Stimulated activated CD4-positive, alpha-beta T cell treated with anti-CD3 and anti-CD28 coated beads, Interleukin-2, amount 100 ng/mL, for 4 hours (primary cell): ENCODE measurements around the gene RASA4B.
A peak's percentile ranks its signal among the peaks of the same experiment; 100 is the strongest.
"Not testable (repeated sequence)": the region's sequence is repeated elsewhere in the genome, so short reads cannot be mapped to it uniquely, and the experiment has no call there.

Experiments
- DNase-seq: peaks from one replicate; pipeline ENCODE4 v3.0.0-alpha.2; 2020; ENCODE audit warnings: low read depth

The RASA4B gene

GRCh38 chr7:102474116-102474515, 43.5 kb downstream of the RASA4B start:
- not testable (repeated sequence) for DNase-seq

- no peak for DNase-seq
These were observed 44.1 kb downstream of the RASA4B start for GRCh38 chr7:102473271-102473991.

- DNase-seq, result no peak
These were observed 45.2 kb downstream of the RASA4B start for GRCh38 chr7:102472126-102473041.

GRCh38 chr7:102471791-102472125, 45.8 kb downstream of the RASA4B start:
- DNase-seq, result no peak

- DNase-seq, result no peak
These were observed 47.4 kb downstream of the RASA4B start for GRCh38 chr7:102469972-102470825.

GRCh38 chr7:102469351-102469971, 48.1 kb downstream of the RASA4B start:
- DNase-seq, result no peak

GRCh38 chr7:102468478-102469350, 48.9 kb downstream of the RASA4B start:
- DNase-seq, result no peak

GRCh38 chr7:102467581-102468477, 49.7 kb downstream of the RASA4B start:
- DNase-seq, result no peak

- no peak for DNase-seq
These were observed 51.5 kb downstream of the RASA4B start for GRCh38 chr7:102466097-102466496.

- DNase-seq, result peak; percentile 90
These were observed 52.8 kb downstream of the RASA4B start, which contains the start of the genes ALKBH4 and LRWD1 for GRCh38 chr7:102464577-102465280. ALKBH4 (minus strand) TSS chr7:102464863; CDS start chr7:102464836, 27 bp downstream. LRWD1 (plus strand) TSS chr7:102464984; CDS start chr7:102465081, 97 bp downstream.

- DNase-seq, result no peak
These were observed 53.6 kb downstream of the RASA4B start for GRCh38 chr7:102463841-102464576.

- DNase-seq, result no peak
These were observed 57.1 kb downstream of the RASA4B start for GRCh38 chr7:102460467-102460866.

GRCh38 chr7:102459221-102459844, 58.2 kb downstream of the RASA4B start:
- no peak for DNase-seq

GRCh38 chr7:102457352-102457924, 60.1 kb downstream of the RASA4B start:
- DNase-seq, result no peak

- DNase-seq, result no peak
These were observed 61.2 kb downstream of the RASA4B start for GRCh38 chr7:102456327-102456726.

- DNase-seq, result no peak
These were observed 62.0 kb downstream of the RASA4B start for GRCh38 chr7:102455596-102455995.

- DNase-seq, result not testable (repeated sequence)
These were observed 62.6 kb downstream of the RASA4B start for GRCh38 chr7:102454932-102455331.
